Measurements from ENCODE around the gene PSMG4. TPM values are rescaled to one million over a fixed set of nuclear protein-coding genes. Genes with fewer than 3 reads are reported as not detected.

PSMG4 gene
- total RNA-seq, 2 donors from 2014 or later, result 17.0 to 24.7 TPM

GRCh38 chr6:3269281-3269975 lies 10.7 kb downstream of the PSMG4 start:
- Mint-ChIP-seq H3K4me3 (no peak overlapping the region), H3K9me3 (no peaks in the 10 kb centered on the region), H3K27ac (peak overlapping the region; percentile 36), H3K27me3 (no peaks in the 10 kb centered on the region), H3K36me3 (ENCODE audit: low read depth) (peaks cover 71% of the 10 kb centered on the region), H3K4me1 (peaks cover 20% of the 10 kb centered on the region)
- peak; percentile 55 for ATAC-seq (replicated peaks)

- Mint-ChIP-seq H3K4me1 (peaks cover 20% of the 10 kb centered on the region), H3K36me3 (ENCODE audit: low read depth) (peaks cover 63% of the 10 kb centered on the region), H3K4me3 (no peak overlapping the region), H3K27ac (peak overlapping the region; percentile 2), H3K9me3 (no peaks in the 10 kb centered on the region), H3K27me3 (no peaks in the 10 kb centered on the region)
- ATAC-seq (replicated peaks), result no peak
These were observed 11.5 kb downstream of the PSMG4 start for GRCh38 chr6:3270258-3270657.

DNA sequence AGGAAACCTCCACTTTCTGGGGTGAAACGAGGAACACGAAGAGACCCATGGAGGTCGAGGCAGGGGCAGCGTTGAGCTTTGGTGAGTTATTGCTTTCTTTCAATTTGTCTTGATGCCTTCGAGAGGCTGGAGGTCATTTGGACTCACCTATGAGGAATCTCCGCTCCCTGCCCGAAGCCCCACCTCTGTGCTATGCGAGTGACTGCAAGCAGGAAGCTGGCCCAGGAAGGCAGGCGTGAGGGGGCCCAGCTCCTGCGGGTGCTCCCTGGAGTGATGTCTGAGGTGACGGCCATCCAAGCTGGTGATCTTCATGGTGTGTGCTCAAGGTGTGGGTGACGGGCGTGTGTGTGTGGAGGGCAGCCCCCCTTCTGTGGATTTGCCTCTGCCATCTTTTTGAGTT lies 13.0 kb downstream of the PSMG4 start:
- peaks cover 20% of the 10 kb centered on the region for H3K4me1 Mint-ChIP-seq
- H3K4me3 Mint-ChIP-seq, result no peak overlapping the region
- H3K36me3 Mint-ChIP-seq (ENCODE audit: low read depth), result peaks cover 54% of the 10 kb centered on the region
- no peak for ATAC-seq (replicated peaks)
- H3K27me3 Mint-ChIP-seq, result no peaks in the 10 kb centered on the region
- no peak overlapping the region for H3K27ac Mint-ChIP-seq
- no peaks in the 10 kb centered on the region for H3K9me3 Mint-ChIP-seq

DNA sequence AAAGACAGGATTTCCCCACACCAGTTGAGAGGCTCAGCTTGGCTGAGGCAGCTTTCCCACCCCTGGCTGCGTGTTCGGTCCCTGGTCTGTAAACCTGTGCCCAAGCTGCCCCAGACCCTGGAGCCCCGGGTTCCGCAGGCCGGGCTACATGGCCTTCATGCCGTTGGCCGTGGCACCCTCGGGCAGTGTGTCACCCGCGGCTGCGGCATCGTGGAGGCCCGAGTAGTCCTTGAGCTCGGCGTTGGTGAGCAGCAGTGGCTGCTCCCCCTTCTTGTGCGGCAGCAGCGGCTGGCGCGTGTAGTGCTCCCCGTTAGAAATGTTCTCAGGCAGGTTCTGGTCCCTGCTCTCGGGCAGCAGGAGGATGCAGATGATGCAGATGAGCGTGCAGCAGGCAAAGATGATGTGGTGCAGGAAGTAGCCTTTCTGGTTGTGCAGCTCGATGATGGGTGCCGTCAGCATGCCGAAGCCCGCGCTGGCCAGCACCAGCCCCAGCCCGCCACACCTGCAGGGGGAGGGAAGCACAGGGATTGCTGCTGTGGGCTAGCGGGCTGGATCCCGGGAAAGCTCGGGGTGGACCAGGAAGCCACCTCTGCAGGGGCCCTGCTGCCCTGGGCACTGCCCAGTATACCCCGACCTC lies 14.3 kb downstream of the PSMG4 start:
- H3K36me3 Mint-ChIP-seq (ENCODE audit: low read depth), result peaks cover 46% of the 10 kb centered on the region
- H3K4me3 Mint-ChIP-seq, result no peak overlapping the region
- peaks cover 18% of the 10 kb centered on the region for H3K4me1 Mint-ChIP-seq
- H3K27ac Mint-ChIP-seq, result no peak overlapping the region
- H3K27me3 Mint-ChIP-seq, result no peaks in the 10 kb centered on the region
- no peak for ATAC-seq (replicated peaks)
- H3K9me3 Mint-ChIP-seq, result no peaks in the 10 kb centered on the region

DNA sequence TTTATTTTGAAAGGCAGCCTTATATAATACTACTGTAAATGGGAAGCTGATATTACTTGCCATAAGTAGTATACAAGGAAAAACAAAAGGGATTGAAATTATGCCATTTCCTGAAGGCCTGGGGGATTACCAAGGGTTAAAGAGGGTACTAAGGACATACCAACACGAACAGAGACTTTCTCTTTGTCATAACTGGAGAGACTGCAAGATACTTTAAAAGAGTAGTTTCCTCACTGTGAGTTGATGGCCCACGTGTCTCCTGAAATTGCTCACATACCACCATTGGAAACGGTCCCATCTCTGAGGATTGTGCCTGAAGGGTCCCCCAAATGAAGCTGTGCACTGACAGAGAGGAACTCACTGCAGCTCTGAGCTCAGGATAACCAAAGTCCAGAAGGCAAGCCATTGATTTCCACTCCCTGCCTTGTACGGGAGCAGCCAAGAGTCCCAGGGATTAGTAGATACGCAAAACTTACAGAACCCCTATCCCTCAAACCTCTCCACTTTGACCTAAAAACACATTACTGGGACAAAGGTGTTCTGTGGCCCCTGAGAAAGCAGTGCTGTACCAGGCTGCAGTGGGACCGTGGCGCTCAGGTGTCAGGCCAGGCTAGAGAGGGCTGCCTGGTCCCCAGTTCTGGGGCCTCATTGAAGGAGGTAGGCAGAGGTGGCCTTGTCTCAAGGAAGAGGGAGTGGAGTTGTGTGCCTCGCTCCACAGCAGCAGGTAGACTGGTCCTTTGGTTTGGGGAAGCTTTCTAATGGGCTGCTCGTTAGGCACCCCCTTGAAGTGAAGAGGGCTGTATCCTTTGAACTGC lies 15.2 kb downstream of the PSMG4 start:
- peak; percentile 74 for ATAC-seq (replicated peaks)
- Mint-ChIP-seq H3K4me1 (peaks cover 12% of the 10 kb centered on the region), H3K27me3 (no peaks in the 10 kb centered on the region)

DNA sequence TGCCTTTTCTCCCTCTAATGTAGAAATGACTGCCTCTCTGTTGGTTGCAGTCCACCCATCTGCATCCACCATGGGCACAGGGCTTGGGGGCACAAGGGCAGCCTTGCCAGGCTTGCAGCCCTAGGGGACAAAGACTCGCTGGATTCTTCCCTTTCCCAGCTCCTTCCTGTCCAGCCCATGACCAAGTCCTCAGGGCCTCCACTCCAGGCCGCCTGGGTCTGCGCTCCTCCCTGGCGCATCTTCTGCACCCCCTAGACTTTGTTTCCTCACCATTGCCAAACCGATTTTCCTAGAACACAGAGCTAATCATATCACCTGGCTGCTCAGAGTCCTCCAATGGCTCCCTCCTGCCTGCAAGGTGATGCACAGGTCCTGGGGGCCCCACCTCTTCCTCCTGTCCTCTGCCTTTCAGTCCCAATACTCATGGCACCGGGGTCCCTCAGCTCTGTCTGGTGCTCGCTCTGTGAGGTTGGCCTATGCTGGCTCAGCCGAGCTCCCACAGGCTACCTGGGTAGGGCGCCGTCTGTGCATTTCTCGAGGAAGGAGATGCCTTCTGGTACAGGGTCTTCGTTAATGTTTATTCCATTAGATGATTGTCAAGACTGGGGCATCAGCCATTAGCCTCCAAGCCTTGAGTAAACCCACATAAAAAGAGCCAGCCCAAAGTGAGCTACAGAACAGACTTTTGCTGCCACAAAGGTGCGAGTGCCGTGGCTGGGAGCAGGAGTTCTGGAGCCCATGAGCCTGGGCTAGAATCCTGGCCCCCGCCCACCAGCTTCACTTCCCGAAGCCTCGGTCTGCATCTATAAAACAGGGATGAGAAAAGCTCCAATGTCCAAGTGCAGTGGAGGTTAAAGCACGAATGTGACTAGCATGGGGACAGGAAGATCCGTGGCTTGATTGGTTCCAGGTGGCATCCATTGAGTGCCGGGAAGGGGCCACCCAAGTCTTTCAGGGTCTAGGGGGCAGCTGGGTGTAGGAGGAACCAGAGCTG lies 17.7 kb downstream of the PSMG4 start:
- Mint-ChIP-seq H3K36me3 (ENCODE audit: low read depth) (peaks cover 11% of the 10 kb centered on the region), H3K9me3 (no peaks in the 10 kb centered on the region), H3K27ac (peak overlapping the region; percentile 60), H3K4me1 (peaks cover 7% of the 10 kb centered on the region), H3K4me3 (no peak overlapping the region), H3K27me3 (no peaks in the 10 kb centered on the region)
- no peak for ATAC-seq (replicated peaks)

More for the DNA sequence above, 15.2 kb downstream of the PSMG4 start:
- peak overlapping the region; percentile 47 for H3K27ac Mint-ChIP-seq
- H3K36me3 Mint-ChIP-seq (ENCODE audit: low read depth), result peaks cover 37% of the 10 kb centered on the region
- H3K4me3 Mint-ChIP-seq, result no peak overlapping the region
- H3K9me3 Mint-ChIP-seq, result no peaks in the 10 kb centered on the region

GRCh38 chr6:3277251-3277650 lies 18.5 kb downstream of the PSMG4 start:
- H3K9me3 Mint-ChIP-seq, result no peaks in the 10 kb centered on the region
- peaks cover 7% of the 10 kb centered on the region for H3K4me1 Mint-ChIP-seq
- no peak for ATAC-seq (replicated peaks)
- H3K27me3 Mint-ChIP-seq, result no peaks in the 10 kb centered on the region
- H3K36me3 Mint-ChIP-seq (ENCODE audit: low read depth), result peaks cover 3% of the 10 kb centered on the region
- H3K4me3 Mint-ChIP-seq, result no peak overlapping the region
- H3K27ac Mint-ChIP-seq, result no peak overlapping the region

DNA sequence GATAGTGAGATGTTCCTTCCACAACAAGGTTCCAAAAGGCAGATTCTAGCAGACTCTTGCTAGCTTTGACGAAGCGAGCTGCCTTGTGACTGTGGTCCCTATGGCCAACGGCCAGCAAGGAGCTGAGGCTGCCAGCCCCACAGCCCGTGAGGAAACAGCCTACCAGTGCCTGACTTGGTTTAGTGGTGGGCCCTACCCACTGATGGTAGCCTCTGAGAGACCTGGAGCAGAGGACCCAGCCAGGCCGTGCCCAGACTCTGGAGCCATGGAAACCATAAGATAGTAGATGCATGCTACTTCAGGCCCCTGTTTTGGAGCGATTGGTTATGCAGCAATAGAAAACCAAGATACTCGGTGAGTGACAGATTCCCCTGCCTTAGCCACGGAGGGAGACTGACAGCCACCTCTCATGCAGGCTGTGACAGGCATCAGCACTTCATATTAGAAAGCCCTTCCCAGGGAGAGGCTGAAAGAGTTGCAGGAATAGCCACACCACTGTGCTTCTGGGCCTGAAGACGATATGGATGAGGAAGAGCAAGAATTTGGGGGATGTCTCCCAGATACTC lies 19.2 kb downstream of the PSMG4 start:
- H3K4me1 Mint-ChIP-seq, result peaks cover 7% of the 10 kb centered on the region
- no peaks in the 10 kb centered on the region for H3K36me3 Mint-ChIP-seq (ENCODE audit: low read depth)
- no peak for ATAC-seq (replicated peaks)
- no peaks in the 10 kb centered on the region for H3K9me3 Mint-ChIP-seq
- H3K27ac Mint-ChIP-seq, result no peak overlapping the region
- H3K27me3 Mint-ChIP-seq, result no peaks in the 10 kb centered on the region
- no peak overlapping the region for H3K4me3 Mint-ChIP-seq

DNA sequence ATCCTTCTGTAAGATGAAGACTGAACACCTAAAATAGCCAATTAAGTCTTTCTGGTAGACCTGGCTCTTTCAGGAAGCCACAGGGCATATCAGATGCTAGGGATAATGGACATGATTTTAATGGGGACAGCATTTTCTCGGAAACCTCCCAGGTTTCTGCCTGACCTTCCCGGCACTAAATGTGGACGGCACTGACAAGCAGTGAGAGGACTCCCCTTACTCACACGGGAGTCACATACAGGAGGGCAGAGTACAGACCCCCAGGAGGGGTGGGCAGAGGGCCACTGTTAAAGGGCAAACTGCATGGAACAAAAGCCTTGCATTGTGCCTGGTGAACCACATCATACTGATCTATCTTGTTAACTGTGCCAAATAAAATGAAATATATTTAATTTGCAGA lies 19.9 kb downstream of the PSMG4 start:
- ATAC-seq (replicated peaks), result no peak
- Mint-ChIP-seq H3K9me3 (no peaks in the 10 kb centered on the region), H3K27ac (no peak overlapping the region), H3K27me3 (no peaks in the 10 kb centered on the region), H3K4me3 (no peak overlapping the region), H3K4me1 (peaks cover 6% of the 10 kb centered on the region), H3K36me3 (ENCODE audit: low read depth) (no peaks in the 10 kb centered on the region)

DNA sequence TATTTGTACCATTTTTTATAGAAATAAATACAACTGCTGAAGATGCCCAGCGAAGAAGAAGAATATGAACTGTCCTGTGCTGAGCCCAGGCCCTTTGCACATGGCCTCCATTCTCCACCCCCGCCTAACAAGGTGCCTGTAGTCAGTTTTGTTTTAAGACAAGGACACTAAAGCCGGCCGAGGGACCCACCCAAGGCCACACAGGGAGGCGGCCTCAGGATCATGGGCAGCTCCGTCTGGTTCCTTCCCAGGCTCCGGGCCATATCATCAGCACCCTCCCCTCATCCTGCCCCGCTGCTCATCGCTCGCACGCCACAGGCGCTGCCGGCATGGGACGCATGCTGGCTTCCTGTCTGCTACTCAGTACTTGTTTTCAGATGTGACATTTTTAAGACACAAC lies 21.3 kb downstream of the PSMG4 start:
- no peaks in the 10 kb centered on the region for H3K27me3 Mint-ChIP-seq
- no peaks in the 10 kb centered on the region for H3K9me3 Mint-ChIP-seq
- no peaks in the 10 kb centered on the region for H3K4me1 Mint-ChIP-seq
- no peak overlapping the region for H3K4me3 Mint-ChIP-seq
- H3K36me3 Mint-ChIP-seq (ENCODE audit: low read depth), result no peaks in the 10 kb centered on the region
- H3K27ac Mint-ChIP-seq, result no peak overlapping the region
- no peak for ATAC-seq (replicated peaks)

DNA sequence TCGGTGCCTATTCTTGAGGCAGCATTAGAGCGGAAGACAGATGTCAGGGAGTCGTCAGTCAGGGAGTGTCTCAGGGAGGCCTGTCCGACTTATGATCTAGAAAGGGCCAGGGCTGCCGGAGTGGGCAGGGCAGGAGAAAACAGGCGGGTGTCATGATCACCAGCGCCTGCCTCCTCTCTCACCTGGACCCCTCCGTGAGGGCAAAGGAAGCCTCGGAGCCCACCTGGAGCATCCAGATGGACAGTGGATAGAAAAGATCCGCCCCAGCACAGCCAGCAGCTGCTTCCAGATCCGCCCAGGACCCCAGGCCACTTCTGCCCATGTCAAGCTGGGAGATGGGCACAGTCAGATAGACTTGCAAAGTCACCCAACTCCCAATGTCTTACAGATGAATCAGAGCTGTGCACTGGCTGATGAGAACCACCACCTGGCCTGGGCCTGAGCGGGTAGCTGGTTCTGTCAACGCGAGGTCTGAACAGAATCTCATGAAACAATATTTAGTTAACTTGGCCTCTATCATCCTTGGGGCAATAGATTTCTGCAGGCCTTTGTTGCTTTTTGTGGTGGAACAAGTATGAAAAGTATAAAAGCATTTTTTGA lies 22.2 kb downstream of the PSMG4 start:
- H3K27me3 Mint-ChIP-seq, result no peaks in the 10 kb centered on the region
- no peaks in the 10 kb centered on the region for H3K36me3 Mint-ChIP-seq (ENCODE audit: low read depth)
- H3K9me3 Mint-ChIP-seq, result no peaks in the 10 kb centered on the region
- no peak overlapping the region for H3K27ac Mint-ChIP-seq
- no peak overlapping the region for H3K4me3 Mint-ChIP-seq
- H3K4me1 Mint-ChIP-seq, result no peaks in the 10 kb centered on the region
- ATAC-seq (replicated peaks), result no peak

DNA sequence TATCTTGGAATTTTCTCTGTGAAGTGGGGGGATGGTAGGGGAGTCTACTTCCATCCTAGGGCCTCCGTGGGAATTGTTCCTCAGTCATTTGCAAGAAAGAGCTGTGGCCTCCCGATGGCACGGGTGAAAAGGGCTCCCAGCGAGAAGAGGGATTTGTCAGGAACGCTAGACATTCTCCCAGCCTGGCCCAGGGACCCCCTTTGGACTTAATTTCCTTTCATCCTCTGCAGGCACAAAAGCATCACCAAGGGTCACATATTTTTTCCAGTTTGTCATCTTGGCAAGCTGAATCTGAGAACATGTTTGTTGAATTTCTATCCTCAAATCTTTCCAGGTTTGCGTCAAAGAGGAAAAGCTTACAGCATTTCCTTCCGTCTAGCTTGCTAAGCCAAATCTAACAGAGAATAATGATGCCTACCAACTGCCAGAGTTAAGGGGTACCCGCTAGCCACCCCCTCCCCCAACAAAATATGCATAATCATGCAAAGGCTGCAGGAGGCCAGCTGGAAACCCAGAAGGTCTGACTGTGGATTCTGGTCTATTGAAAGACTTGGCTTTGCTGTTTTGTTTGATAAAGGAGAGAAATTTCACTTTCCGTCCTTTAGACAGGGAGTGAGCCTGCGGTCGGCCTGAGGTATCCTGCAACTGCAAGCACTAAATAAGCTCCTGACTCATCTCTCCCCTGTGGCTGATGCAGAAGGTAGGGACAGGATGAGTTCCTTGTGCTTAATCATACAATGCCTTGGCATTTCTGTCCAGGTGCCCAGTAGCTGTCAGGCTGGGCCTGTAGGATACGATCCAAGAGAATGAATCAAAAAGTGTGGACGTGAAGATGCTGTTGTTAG lies 23.1 kb downstream of the PSMG4 start:
- Mint-ChIP-seq H3K4me1 (no peaks in the 10 kb centered on the region), H3K27me3 (no peaks in the 10 kb centered on the region), H3K4me3 (no peak overlapping the region), H3K27ac (no peak overlapping the region), H3K36me3 (ENCODE audit: low read depth) (no peaks in the 10 kb centered on the region), H3K9me3 (no peaks in the 10 kb centered on the region)
- peak; percentile 23 for ATAC-seq (replicated peaks)
